GM19099 (cell line): Measurements from ENCODE around the gene SMO.

Experiments used
- POLR2A ChIP-seq: IDR thresholded peaks from 3 replicates; pipeline ENCODE4 v1.6.1; 2011; ENCODE audit warnings: low read depth; ENCODE audit not compliant: insufficient read length; ENCODE audit errors: extremely low read depth

Gene SMO

GRCh38 chr7:129247087-129247486 is 58.7 kb downstream of the SMO start:
- TF ChIP-seq POLR2A, result no peak

DNA sequence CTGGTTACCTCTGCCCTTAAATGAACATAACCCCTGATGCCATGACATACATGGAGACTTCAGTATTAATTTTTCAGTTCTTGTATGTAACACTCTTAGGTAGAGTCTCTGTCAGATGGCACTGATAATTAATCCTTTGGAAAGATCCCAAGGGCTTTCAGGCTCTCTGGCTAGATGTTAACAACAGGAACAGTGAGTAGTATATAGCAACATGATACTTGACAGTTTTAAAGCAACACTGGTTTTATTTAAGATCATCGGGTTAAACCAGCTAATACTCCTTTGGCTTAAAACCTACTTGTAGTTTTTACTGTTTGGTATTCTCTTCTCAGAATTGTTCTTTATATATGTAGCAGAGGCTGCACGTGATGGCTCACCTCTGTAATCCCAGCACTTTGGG is 63.7 kb downstream of the SMO start:
- no peak for TF ChIP-seq POLR2A

DNA sequence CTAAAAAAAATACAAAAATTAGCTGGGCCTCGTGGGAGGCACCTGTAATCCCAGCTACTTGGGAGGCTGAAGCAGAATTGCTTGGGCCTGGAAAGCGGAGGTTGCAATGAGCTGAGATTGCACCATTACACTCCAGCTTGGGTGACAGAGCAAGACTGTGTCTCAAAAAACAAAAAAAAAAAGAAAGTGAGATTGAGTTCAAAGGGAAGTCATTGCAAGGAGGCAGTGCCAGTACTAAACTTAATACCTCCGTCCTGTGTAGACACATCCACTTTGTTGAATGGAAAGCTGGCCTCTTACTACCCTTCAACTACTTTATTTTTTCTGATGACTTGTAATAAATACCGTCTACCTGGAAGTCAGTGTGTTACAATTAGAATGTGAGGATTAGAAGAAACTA is 67.4 kb downstream of the SMO start:
- TF ChIP-seq POLR2A, result no peak

- TF ChIP-seq POLR2A, result no peak
Measured at GRCh38 chr7:129256221-129256620, 67.8 kb downstream of the SMO start.

DNA sequence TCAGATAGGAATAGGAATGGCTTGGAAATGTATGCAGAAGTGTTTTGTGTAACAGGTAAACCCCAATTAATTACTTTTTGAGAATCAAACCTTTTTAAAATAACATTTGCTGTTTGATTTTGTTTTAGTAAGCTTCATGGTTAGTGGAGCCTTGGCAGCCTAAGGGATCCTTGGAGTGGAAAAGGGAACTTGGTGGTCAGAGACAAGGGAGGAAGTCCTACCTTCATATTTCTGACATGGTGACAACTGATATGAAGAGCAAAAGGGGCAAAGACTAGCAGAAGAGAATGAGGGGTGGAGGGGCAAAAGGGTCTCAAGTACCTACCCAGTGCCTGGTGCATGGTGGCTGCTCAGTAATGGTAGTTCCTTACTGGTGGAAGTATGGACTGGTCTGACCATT is 68.7 kb downstream of the SMO start:
- TF ChIP-seq POLR2A, result no peak

- no peak for TF ChIP-seq POLR2A
Measured at GRCh38 chr7:129258649-129259389, 70.4 kb downstream of the SMO start.

DNA sequence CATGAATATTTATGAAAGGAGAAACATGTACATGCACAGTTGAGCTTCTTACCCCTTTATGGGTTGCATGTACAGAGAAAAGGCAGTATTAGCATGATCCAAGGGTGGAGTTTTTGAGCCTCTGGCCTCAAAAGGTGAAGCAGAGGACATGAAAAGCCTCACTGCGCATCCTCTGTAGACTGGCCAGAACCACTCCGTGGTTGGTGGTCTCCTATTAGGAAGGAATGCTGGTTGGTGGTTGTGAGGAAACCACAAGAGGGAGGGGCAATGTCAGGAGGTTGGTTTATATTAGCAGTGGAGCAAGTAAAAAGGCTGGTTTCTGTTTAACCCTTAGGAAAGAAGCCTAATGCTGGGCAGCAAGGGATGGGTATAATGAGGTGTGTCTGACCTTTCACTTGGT is 73.9 kb downstream of the SMO start:
- no peak for TF ChIP-seq POLR2A
